GM12864 (cell line): ENCODE data around the gene GALNT3.

ENCODE experiments used
- DNase-seq: peaks from one replicate; pipeline ENCODE4 v3.0.0-alpha.2; 2011; ENCODE audit warnings: low read depth
- H3K4me3 ChIP-seq: 2 replicates; pipeline ENCODE4 v1.5.1; 2011; ENCODE audit warnings: mild to moderate bottlenecking, low read depth, low read length, control low read depth
- TF ChIP-seq, protein P1 (sequence below): IDR thresholded peaks from 2 replicates; pipeline ENCODE4 v1.5.1; 2011; ENCODE audit warnings: low read depth, mild to moderate bottlenecking, moderate library complexity, low read length, control low read depth, inconsistent platforms; ENCODE audit errors: missing control alignments

Gene GALNT3

GRCh38 chr2:165796129-165796528, 2.1 kb upstream of the GALNT3 start:
- H3K4me3 ChIP-seq, result no peak overlapping the region
- no peak for DNase-seq
- TF ChIP-seq, protein P1, sequence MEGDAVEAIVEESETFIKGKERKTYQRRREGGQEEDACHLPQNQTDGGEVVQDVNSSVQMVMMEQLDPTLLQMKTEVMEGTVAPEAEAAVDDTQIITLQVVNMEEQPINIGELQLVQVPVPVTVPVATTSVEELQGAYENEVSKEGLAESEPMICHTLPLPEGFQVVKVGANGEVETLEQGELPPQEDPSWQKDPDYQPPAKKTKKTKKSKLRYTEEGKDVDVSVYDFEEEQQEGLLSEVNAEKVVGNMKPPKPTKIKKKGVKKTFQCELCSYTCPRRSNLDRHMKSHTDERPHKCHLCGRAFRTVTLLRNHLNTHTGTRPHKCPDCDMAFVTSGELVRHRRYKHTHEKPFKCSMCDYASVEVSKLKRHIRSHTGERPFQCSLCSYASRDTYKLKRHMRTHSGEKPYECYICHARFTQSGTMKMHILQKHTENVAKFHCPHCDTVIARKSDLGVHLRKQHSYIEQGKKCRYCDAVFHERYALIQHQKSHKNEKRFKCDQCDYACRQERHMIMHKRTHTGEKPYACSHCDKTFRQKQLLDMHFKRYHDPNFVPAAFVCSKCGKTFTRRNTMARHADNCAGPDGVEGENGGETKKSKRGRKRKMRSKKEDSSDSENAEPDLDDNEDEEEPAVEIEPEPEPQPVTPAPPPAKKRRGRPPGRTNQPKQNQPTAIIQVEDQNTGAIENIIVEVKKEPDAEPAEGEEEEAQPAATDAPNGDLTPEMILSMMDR, result no peak

- peak; percentile 21 for DNase-seq
- H3K4me3 ChIP-seq, result peak overlapping the region; percentile 87
- TF ChIP-seq, protein P1, result no peak
Measured at GRCh38 chr2:165795011-165795410, 964 bp upstream of the GALNT3 start.

DNA sequence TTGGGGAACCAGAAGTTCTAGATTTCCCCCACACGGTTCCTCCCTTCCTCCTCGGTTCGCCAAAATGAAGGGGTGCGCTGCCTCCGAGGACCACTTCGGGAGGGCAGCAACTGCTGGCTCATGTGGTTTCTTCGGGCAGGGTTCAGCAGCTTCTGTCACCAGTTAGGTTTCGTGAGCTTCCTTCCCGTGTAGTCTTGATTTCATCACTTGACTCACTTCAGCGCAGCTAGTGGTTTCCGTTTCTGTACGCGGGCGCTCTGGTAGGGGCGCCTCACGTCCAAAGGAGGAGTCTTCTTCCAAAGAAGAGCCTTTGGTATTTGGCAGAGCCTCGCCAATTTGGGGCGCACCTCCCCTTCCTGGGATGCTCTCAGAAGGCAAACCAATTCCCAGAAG, 485 bp upstream of the GALNT3 start:
- peak overlapping the region; percentile 87 for H3K4me3 ChIP-seq
- peak; percentile 74 for DNase-seq
- TF ChIP-seq, protein P1, result no peak

DNA sequence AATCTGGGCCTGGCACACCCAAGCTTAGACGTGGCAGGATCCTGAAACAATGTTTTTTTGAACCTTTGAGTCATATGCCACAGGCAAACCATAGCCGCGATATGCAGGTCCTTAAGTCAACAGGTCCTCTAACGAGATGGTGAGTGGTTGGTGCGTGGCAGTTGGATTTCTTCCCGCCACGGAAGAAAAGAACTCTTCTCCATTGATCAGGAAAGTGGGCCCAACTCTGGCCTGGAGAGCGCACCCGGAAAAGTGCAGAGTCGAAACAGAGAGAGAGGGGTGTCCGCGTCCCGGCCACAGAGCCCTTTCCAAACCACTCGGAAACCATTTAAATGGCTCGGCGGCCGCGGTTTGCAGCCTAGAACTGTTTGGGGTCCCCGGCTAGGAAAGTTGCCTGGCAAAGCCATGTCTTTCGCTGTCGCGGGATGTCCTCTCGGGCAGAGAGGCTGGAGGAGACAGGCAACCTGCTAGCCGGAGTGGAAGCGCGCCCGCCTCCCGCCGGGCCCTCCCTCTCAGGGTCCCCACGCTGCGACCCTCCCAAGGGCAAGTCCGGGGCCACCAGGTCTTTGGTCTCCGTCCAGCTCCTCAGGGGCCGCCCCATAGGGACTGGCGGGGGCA, 777 bp downstream of the GALNT3 start:
- TF ChIP-seq, protein P1, result no peak
- H3K4me3 ChIP-seq, result peak overlapping the region; percentile 87
- no peak for DNase-seq

DNA sequence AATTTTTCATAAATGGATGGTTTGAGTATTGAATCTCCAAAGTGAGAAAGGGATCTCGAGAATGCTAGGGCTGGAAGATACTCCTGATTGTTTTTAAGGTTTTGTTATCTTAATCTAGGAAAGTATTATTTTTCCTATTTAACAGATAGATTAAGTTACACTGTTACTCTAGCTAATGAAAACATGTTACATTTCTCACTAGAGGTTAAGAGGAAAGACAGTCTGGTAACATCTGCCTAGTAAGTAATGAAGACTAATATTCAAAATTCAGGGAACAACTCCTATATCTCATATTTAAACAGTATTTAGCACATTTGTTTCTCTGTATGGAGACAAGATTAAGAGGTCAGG, 2.0 kb downstream of the GALNT3 start:
- no peak overlapping the region for H3K4me3 ChIP-seq
- no peak for DNase-seq
- TF ChIP-seq, protein P1, result no peak

- TF ChIP-seq, protein P1, result no peak
- H3K4me3 ChIP-seq, result no peak overlapping the region
- DNase-seq, result no peak
Measured at GRCh38 chr2:165791421-165792103, 2.5 kb downstream of the GALNT3 start.

GRCh38 chr2:165790466-165790865, 3.6 kb downstream of the GALNT3 start:
- no peak overlapping the region for H3K4me3 ChIP-seq
- no peak for DNase-seq
- TF ChIP-seq, protein P1, result no peak
